HepG2 (cell line): ENCODE measurements around the gene LORICRIN. TPM values are rescaled to one million over a fixed set of nuclear protein-coding genes. Genes with fewer than 3 reads are reported as not detected.

ENCODE experiments used
- ATAC-seq: fragments of 200-7000 bp; cut with Tn5 transposase; 3 replicates; pipeline ENCODE4 v1.9.1; 2020; ENCODE audit warnings: mild to moderate bottlenecking, moderate library complexity
- BruUV-seq: library from RNA; stranded (reverse); fragments of 400-500 nt; replicated peaks from 2 replicates; lab custom pipeline; 2021; lab: Mats Ljungman, UMichigan
- CTCF ChIA-PET: fragments of 300-600 bp; formaldehyde crosslinking; extraction: SDS; loops from one replicate; lab custom pipeline; 2021; ENCODE audit warnings: low total read pairs, inconsistent platforms, low intra/inter-chr PET ratio; lab: Yijun Ruan, JAX
- POLR2A ChIA-PET: fragments of 350-600 bp; sonication (Branson Sonifier 250); formaldehyde crosslinking; loops from one replicate; lab custom pipeline; 2020; ENCODE audit warnings: antibody characterized with exemption, inconsistent platforms; lab: Yijun Ruan, JAX
- DNase-seq: peaks from one replicate; pipeline ENCODE4 v3.0.0-alpha.2; 2015; ENCODE audit warnings: low spot score
- FAIRE-seq: peaks from 3 replicates; lab custom pipeline; 2011; peaks lifted over from hg19 to GRCh38; lab: Jason Lieb, UNC
- H2AFZ ChIP-seq: one replicate; pipeline ENCODE4 v1.6.1; 2011; ENCODE audit warnings: low read length, inconsistent platforms
- H3K27ac ChIP-seq: fragments of 300-600 bp; 3 replicates; pipeline ENCODE4 v1.8.0; 2011; ENCODE audit warnings: mixed run types, mild to moderate bottlenecking, mixed read lengths, low read length, inconsistent platforms; ENCODE audit not compliant: insufficient read depth; ENCODE audit errors: extremely low read length
- H3K27me3 ChIP-seq, 2 experiments: fragments of 200-600 bp in 1 of 2; 2 replicates in 1 of 2; 3 replicates in 1 of 2; pipeline versions ENCODE4 v1.6.0 to v1.8.0; 2011; ENCODE audit warnings: low read length in 2 of 2, mild to moderate bottlenecking in 2 of 2, moderate library complexity in 2 of 2, inconsistent platforms in 1 of 2; ENCODE audit not compliant: insufficient read depth in 2 of 2, control insufficient read depth in 1 of 2
- H3K36me3 ChIP-seq, 2 experiments: fragments of 200-600 bp in 1 of 2; replicated peaks in 1 of 2; 2 replicates in 1 of 2; 3 replicates in 1 of 2; pipeline versions ENCODE4 v1.5.1 to v1.8.0; 2011; ENCODE audit warnings: low read length in 2 of 2, inconsistent platforms in 1 of 2; ENCODE audit not compliant: insufficient read depth in 2 of 2, control insufficient read depth in 1 of 2
- H3K4me1 ChIP-seq: 2 replicates; pipeline ENCODE4 v1.5.1; 2012; ENCODE audit warnings: low read length, inconsistent platforms; ENCODE audit not compliant: insufficient read depth
- H3K4me2 ChIP-seq: 2 replicates; pipeline ENCODE4 v1.6.0; 2011; ENCODE audit warnings: low read depth, low read length, inconsistent platforms
- H3K4me3 ChIP-seq, 3 experiments: fragments of 200-600 bp in 1 of 3; sonication (generic), shearing (Covaris generic) in 1 of 3; replicated peaks in 1 of 3; 2 replicates each; pipeline ENCODE4 v1.5.1; 2011 to 2016; ENCODE audit warnings: low read length in 3 of 3, inconsistent platforms in 2 of 3, low read depth in 2 of 3, mild to moderate bottlenecking in 2 of 3, control low read depth in 1 of 3, mixed read lengths in 1 of 3; ENCODE audit not compliant: insufficient read depth in 1 of 3
- H3K79me2 ChIP-seq: one replicate; pipeline ENCODE4 v1.6.1; 2011; ENCODE audit warnings: low read length, inconsistent platforms; ENCODE audit not compliant: insufficient read depth
- H3K9ac ChIP-seq: 2 replicates; pipeline ENCODE4 v1.6.0; 2011; ENCODE audit warnings: mild to moderate bottlenecking, low read depth, low read length, inconsistent platforms; ENCODE audit not compliant: insufficient read depth
- H3K9me3 ChIP-seq: 2 replicates; pipeline ENCODE4 v1.5.1; 2012; ENCODE audit warnings: mild to moderate bottlenecking, low read length
- H4K20me1 ChIP-seq: 2 replicates; pipeline ENCODE4 v1.6.0; 2011; ENCODE audit warnings: inconsistent platforms, mild to moderate bottlenecking, low read length, moderate library complexity; ENCODE audit not compliant: insufficient read depth
- JUNB ChIP-seq: sonication (generic); formaldehyde crosslinking; IDR thresholded peaks from 2 replicates; pipeline ENCODE4 v1.8.0; 2022; ENCODE audit warnings: missing genetic modification reagents, mild to moderate bottlenecking, borderline replicate concordance
- JUND ChIP-seq: sonication (generic); formaldehyde crosslinking; IDR thresholded peaks from 2 replicates; pipeline ENCODE4 v1.8.0; 2022; ENCODE audit warnings: mild to moderate bottlenecking, missing genetic modification reagents
- PBX3 ChIP-seq: sonication (generic); formaldehyde crosslinking; IDR thresholded peaks from 2 replicates; pipeline ENCODE4 v1.8.1; 2023; ENCODE audit warnings: missing genetic modification reagents, inconsistent platforms, borderline replicate concordance
- PRMT3 ChIP-seq: sonication (generic); formaldehyde crosslinking; IDR thresholded peaks from 2 replicates; pipeline ENCODE4 v1.8.1; 2022; ENCODE audit warnings: low read depth, mild to moderate bottlenecking, moderate library complexity, missing genetic modification reagents, borderline replicate concordance
- SMC3 ChIP-seq: IDR thresholded peaks from 2 replicates; pipeline ENCODE4 v1.6.1; 2011; ENCODE audit warnings: low read length, improper control_type of control experiment
- SMYD3 ChIP-seq: sonication (generic); formaldehyde crosslinking; IDR thresholded peaks from 2 replicates; pipeline ENCODE4 v1.8.1; 2023; ENCODE audit warnings: mild to moderate bottlenecking, missing genetic modification reagents
- STAT5B ChIP-seq: sonication (generic); formaldehyde crosslinking; IDR thresholded peaks from 2 replicates; pipeline ENCODE4 v1.4.0; 2020; ENCODE audit warnings: missing genetic modification reagents
- TEF ChIP-seq: sonication (generic); formaldehyde crosslinking; IDR thresholded peaks from 2 replicates; pipeline ENCODE4 v1.5.0; 2020; ENCODE audit warnings: missing genetic modification reagents
- TMF1 ChIP-seq: sonication (generic); formaldehyde crosslinking; IDR thresholded peaks from 2 replicates; pipeline ENCODE4 v1.8.1; 2022; ENCODE audit warnings: low read depth, missing genetic modification reagents
- ZBTB25 ChIP-seq: IDR thresholded peaks from 2 replicates; pipeline ENCODE4 v1.6.1; 2018; ENCODE audit warnings: missing genetic modification reagents
- ZBTB38 ChIP-seq: sonication (generic); formaldehyde crosslinking; IDR thresholded peaks from 2 replicates; pipeline ENCODE4 v1.5.1; 2020; ENCODE audit warnings: mild to moderate bottlenecking, missing genetic modification reagents
- ZKSCAN8 ChIP-seq: IDR thresholded peaks from 2 replicates; pipeline ENCODE4 v1.6.1; 2016; ENCODE audit warnings: borderline replicate concordance, missing genetic modification reagents, missing compliant biosample characterization
- ZNF143 ChIP-seq: sonication (generic); formaldehyde crosslinking; IDR thresholded peaks from 2 replicates; pipeline ENCODE4 v1.4.0; 2020; ENCODE audit warnings: missing genetic modification reagents
- ZNF276 ChIP-seq: sonication (generic); formaldehyde crosslinking; IDR thresholded peaks from 2 replicates; pipeline ENCODE4 v1.4.0; 2020; ENCODE audit warnings: mild to moderate bottlenecking, low read depth, missing genetic modification reagents
- ZNF510 ChIP-seq: sonication (generic); formaldehyde crosslinking; IDR thresholded peaks from 2 replicates; pipeline ENCODE4 v1.4.0; 2020; ENCODE audit warnings: low read depth, mild to moderate bottlenecking, missing genetic modification reagents
- ZNF772 ChIP-seq: sonication (generic); formaldehyde crosslinking; IDR thresholded peaks from 2 replicates; pipeline ENCODE4 v1.5.0; 2020; ENCODE audit warnings: mild to moderate bottlenecking, missing genetic modification reagents
- WGBS: methylation state at CpG from one replicate; pipeline ENCODE4 v1.1.6; 2017; ENCODE audit warnings: low lambda C conversion rate; 5-methylcytosine and 5-hydroxymethylcytosine counted together
- in situ Hi-C: cut with HindIII; loops from 2 replicates; pipeline ENCODE4 v1.10.0; 2017; ENCODE audit warnings: low pct_unique_long_range_greater_than_20kb; ENCODE audit not compliant: extremely low pct_ligation_motif_present
- intact Hi-C: fragments of 100-400 bp; cut with micrococcal nuclease; formaldehyde crosslinking; loops from one replicate; pipeline ENCODE4 v1.10.0; 2022; ENCODE audit not compliant: unreplicated experiment
- polyA plus RNA-seq, 8 experiments: library from polyadenylated mRNA; depleted of rRNA in 3 of 8; stranded (reverse) in 7 of 8; unstranded in 1 of 8; fragments of >200 nt; fragmentation: Illumina TruSeq in 4 of 8; extraction: Trizol in 4 of 8; gene quantifications; 2 replicates each; pipeline versions ENCODE4 v1.2.1 to v1.2.3, GENCODE V29; 2011 to 2016; ENCODE audit warnings: low read depth in 4 of 8, missing spikeins in 1 of 8, mixed read lengths in 1 of 8; ENCODE audit not compliant: insufficient read depth in 1 of 8
- total RNA-seq, 5 experiments: library from RNA; depleted of rRNA; stranded (reverse); fragments of >200 nt; fragmentation: Illumina TruSeq; extraction: Trizol; gene quantifications; 2 replicates each; pipeline ENCODE4 v1.2.3, GENCODE V29; 2016; ENCODE audit warnings: low read depth in 1 of 5
- TF ChIP-seq, protein P1 (sequence below): sonication (generic); formaldehyde crosslinking; IDR thresholded peaks from 2 replicates; pipeline ENCODE4 v1.5.1; 2020; ENCODE audit warnings: mild to moderate bottlenecking, missing genetic modification reagents, borderline replicate concordance
- TF ChIP-seq, protein P2 (sequence below): IDR thresholded peaks from 2 replicates; pipeline ENCODE4 v1.6.1; 2016; ENCODE audit warnings: missing biosample characterization, missing genetic modification reagents, low read depth

The LORICRIN gene
- total and polyA plus RNA-seq, 2 of the 13 experiments (the other 11 are each of a cell fraction or from before 2014, with no cell fraction given) = not detected

DNA sequence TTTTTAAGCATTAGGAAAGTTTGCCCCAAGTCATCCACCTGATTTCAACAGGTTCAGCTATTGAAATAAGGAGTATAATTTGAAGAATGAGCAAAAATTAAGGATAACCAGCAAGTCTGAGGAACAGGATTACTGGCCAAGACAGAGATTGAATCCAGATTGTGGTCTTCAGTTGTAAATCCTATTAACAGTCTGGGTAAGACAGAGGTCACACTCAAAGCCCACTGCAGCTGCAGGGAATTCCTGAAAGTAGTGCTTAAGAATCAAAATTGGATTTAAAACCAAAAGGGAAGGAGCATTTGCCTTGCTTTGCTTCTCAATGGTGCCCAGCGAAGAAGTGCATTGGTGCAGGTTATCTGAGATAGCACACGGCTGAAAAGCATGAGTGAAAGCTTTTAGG is 6.4 kb upstream of the LORICRIN start:
- TF ChIP-seq ZNF772 (CRISPR knock-in tag) (no peak), ZNF510 (no peak), PBX3 (CRISPR knock-in tag) (no peak), SMYD3 (no peak), ZBTB38 (CRISPR knock-in tag) (no peak), TEF (CRISPR knock-in tag) (no peak), JUNB (CRISPR knock-in tag) (no peak), ZBTB25 (CRISPR knock-in tag) (no peak), TMF1 (CRISPR knock-in tag) (no peak), STAT5B (CRISPR knock-in tag) (no peak), ZNF143 (CRISPR knock-in tag) (no peak), SMC3 (no peak), PRMT3 (CRISPR knock-in tag) (no peak), ZNF276 (CRISPR knock-in tag) (no peak), JUND (CRISPR knock-in tag) (no peak), ZKSCAN8 (no peak)
- TF ChIP-seq, protein P1, sequence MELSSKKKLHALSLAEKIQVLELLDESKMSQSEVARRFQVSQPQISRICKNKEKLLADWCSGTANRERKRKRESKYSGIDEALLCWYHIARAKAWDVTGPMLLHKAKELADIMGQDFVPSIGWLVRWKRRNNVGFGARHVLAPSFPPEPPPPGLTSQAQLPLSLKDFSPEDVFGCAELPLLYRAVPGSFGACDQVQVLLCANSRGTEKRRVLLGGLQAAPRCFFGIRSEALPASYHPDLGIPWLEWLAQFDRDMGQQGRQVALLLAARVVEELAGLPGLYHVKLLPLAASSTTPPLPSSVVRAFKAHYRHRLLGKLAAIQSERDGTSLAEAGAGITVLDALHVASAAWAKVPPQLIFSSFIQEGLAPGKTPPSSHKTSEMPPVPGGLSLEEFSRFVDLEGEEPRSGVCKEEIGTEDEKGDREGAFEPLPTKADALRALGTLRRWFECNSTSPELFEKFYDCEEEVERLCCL (CRISPR knock-in tag) = no peak
- TF ChIP-seq, protein P2, sequence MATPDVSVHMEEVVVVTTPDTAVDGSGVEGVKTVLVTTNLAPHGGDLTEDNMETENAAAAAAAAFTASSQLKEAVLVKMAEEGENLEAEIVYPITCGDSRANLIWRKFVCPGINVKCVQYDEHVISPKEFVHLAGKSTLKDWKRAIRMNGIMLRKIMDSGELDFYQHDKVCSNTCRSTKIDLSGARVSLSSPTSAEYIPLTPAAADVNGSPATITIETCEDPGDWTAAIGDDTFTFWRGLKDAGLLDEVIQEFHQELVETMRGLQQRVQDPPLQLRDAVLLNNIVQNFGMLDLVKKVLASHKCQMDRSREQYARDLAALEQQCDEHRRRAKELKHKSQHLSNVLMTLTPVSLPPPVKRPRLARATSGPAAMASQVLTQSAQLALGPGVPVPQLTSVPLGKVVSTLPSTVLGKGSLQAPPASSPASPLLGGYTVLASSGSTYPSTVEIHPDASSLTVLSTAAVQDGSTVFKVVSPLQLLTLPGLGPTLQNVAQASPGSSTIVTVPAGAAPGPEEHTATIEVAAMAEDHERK = no peak
- no peak overlapping the region for H3K27ac ChIP-seq
- H3K36me3 ChIP-seq = no peaks in the 10 kb centered on the region
- H3K4me2 ChIP-seq = no peak overlapping the region
- no peak for DNase-seq
- intact Hi-C loops (no loop called here), in situ Hi-C loops (no loop called here)
- no peak for FAIRE-seq
- H3K4me1 ChIP-seq = no peaks in the 10 kb centered on the region
- ChIA-PET POLR2A (no interaction called here), CTCF (no interaction called here)
- BruUV-seq = no TSS peak
- WGBS = 4% methylated on average over 2 of the region's 2 CpGs
- no peak for ATAC-seq
- no peaks in the 10 kb centered on the region for H3K27me3 ChIP-seq
- H3K9me3 ChIP-seq = no peaks in the 10 kb centered on the region
- H3K79me2 ChIP-seq = no peaks in the 10 kb centered on the region
- H2AFZ ChIP-seq = no peak overlapping the region
- H4K20me1 ChIP-seq = no peaks in the 10 kb centered on the region
- H3K9ac ChIP-seq = no peak overlapping the region
- no peak overlapping the region for H3K4me3 ChIP-seq
